Mammary epithelial cell (primary cell): ENCODE results near the gene RIC1.

Experiments used
- EZH2 ChIP-seq: IDR thresholded peaks from 2 replicates; pipeline ENCODE4 v1.6.1; 2012; ENCODE audit warnings: low read length, inconsistent platforms, borderline replicate concordance
- TF ChIP-seq, protein P1 (sequence below), 2 donors: IDR thresholded peaks in 1 of 2; conservative IDR thresholded peaks in 1 of 2; 2 replicates each; pipeline ENCODE4 v1.5.1; 2011 to 2012; ENCODE audit warnings: inconsistent platforms in 2 of 2, low read length in 2 of 2, mild to moderate bottlenecking in 2 of 2, control low read depth in 1 of 2, low read depth in 1 of 2; ENCODE audit not compliant: insufficient read depth in 1 of 2; ENCODE audit errors: extremely low read depth in 1 of 2

DNA sequence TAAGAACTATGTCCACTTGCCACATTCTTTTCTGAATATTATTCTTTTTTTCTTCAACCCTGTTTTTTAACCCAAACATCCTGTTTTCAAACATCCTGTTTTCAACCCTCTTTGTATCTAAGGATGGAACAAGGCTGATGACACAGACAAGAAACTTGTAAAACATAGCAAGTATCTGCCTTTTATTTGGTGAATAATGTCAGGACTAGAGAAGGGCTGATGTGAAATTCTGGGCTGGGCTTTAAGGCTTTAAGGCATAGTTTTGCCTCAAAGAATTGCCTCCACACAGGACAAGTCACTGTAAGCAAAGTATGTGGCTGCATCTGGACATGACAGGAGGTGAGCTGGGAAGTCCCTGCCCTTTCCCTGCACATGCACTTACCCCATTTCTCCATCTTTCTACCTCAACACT, 42.5 kb upstream of the RIC1 start:
- TF ChIP-seq, protein P1, sequence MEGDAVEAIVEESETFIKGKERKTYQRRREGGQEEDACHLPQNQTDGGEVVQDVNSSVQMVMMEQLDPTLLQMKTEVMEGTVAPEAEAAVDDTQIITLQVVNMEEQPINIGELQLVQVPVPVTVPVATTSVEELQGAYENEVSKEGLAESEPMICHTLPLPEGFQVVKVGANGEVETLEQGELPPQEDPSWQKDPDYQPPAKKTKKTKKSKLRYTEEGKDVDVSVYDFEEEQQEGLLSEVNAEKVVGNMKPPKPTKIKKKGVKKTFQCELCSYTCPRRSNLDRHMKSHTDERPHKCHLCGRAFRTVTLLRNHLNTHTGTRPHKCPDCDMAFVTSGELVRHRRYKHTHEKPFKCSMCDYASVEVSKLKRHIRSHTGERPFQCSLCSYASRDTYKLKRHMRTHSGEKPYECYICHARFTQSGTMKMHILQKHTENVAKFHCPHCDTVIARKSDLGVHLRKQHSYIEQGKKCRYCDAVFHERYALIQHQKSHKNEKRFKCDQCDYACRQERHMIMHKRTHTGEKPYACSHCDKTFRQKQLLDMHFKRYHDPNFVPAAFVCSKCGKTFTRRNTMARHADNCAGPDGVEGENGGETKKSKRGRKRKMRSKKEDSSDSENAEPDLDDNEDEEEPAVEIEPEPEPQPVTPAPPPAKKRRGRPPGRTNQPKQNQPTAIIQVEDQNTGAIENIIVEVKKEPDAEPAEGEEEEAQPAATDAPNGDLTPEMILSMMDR (conservative IDR thresholded peaks at IDR 0.05 in 1 of 2, IDR thresholded peaks at IDR 0.05 in 1 of 2; ENCODE audit: extremely low read depth in 1 of 2, insufficient read depth in 1 of 2, low read depth in 1 of 2, low read length in 2 of 2) = no peak
- TF ChIP-seq EZH2 = no peak
